Stimulated activated CD8-positive, alpha-beta memory T cell treated with anti-CD3 and anti-CD28 coated beads, Interleukin-7, amount 100 ng/mL, for 48 hours (primary cell): Measurements from ENCODE around the gene LCN15.
"Not testable (repeated sequence)": the region's sequence is repeated elsewhere in the genome, so short reads cannot be mapped to it uniquely, and the experiment has no call there.

ENCODE experiments used
- DNase-seq, 2 donors: peaks; one replicate each; pipeline ENCODE4 v3.0.0-alpha.2; 2020; ENCODE audit warnings: low read depth in 1 of 2; ENCODE audit errors: extremely low read depth in 1 of 2

LCN15 gene

GRCh38 chr9:136756134-136756438, 8.2 kb downstream of the LCN15 start:
- no peak for DNase-seq

- DNase-seq: not testable (repeated sequence)
Measured at GRCh38 chr9:136755302-136756133, 8.8 kb downstream of the LCN15 start.

GRCh38 chr9:136754626-136755301, 9.6 kb downstream of the LCN15 start:
- DNase-seq: no peak

GRCh38 chr9:136754059-136754572, 10.2 kb downstream of the LCN15 start:
- DNase-seq: no peak

DNA sequence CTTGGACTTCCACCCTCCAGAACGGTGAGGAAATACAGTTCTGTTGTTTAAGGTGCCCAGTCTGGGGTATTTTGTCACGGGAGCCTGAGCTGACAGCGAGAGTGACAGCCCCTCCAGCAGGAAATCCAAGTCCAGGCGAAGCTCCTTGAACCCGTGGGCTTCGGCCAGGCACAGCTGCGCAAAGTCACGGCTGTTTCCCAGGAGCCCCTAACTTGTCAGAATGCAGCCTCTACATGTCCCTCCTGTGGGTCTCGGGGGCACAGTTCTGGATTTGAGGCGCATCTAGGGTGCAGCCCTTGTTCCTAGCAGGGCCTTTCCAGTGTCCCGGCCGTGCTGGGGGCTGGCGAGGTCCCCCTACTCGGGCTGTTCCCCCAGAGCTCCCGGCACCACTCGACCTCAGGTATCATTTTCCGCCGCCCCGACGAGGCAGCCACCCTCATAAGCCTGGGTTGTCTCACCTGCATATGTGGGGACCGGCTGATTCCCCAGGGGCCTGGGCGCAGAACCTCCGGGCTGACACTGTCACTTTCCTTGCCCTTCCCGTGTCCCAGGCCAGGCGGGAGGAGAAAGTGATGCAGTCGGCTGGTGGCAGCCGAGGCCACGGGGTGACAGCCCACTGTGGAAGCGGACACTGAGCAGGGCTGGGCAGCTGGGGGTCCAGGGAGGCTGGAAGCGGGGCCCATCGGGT, 10.8 kb downstream of the LCN15 start:
- no peak for DNase-seq

GRCh38 chr9:136751814-136752213, 12.5 kb downstream of the LCN15 start:
- no peak for DNase-seq

DNA sequence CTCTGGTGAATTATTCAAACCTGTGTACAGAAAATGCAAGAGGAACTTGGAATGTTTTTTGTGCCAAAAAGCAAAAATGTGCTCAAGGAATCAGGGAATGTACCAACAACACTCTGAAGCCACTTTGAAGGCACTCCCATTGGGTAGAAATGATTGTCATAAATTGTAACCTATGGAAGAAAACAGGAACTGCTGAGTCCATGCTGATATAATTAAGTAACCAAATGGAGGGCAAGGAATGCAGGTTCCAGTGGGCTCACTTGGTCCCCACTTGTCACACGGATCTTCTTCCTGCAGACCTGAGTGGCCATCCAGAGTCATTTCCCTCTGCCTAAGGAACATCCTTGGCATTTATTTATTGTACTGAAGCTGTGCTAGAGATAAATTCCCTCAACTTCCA, 13.1 kb downstream of the LCN15 start:
- no peak for DNase-seq

GRCh38 chr9:136750526-136750925, 13.8 kb downstream of the LCN15 start:
- DNase-seq: no peak

DNA sequence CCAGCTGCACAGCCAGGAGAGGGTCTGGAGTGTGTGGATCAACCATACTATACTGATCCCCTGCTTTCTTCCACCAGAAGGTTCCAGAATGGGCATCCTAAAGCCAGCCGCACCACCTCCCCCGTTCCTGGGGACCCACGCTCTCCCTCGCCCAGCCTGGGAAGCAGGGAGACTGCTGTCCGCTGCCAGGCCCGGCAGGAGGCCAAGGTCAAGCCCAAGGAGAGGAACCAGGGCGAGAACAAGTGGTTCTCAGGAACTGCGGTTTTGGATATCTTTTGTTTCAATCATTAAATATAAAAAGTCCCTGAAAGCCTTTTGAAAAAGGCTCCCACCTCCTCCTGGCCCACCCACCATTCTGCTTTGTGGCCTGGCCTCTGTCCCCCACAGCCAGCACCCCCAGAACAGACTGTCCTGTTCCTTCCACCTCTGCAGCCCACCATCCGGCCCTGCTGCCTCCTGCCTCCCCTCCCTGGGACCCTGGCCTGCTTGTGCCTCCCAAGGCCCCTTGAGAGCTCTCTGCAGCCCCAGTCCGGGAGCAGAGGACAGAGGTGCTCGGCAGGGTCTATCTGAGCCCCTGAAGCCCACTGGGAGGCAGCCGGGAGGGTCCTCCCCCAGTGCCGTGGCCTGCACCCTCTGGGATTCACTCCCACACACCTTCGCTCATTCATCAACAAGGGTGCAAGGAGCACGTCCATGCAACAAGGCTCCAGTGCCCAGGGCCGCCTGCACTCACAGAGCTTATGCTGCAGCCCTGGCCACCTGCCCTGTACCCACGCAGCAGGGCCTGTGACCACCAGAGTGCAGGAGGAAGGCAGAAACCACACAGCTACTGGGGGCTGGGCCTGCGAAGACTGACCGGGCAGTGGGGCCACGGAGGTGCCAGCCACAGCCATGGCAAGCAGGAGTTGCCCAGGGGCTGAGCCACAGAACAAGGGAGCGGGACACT, 15.4 kb downstream of the LCN15 start:
- DNase-seq: no peak

DNA sequence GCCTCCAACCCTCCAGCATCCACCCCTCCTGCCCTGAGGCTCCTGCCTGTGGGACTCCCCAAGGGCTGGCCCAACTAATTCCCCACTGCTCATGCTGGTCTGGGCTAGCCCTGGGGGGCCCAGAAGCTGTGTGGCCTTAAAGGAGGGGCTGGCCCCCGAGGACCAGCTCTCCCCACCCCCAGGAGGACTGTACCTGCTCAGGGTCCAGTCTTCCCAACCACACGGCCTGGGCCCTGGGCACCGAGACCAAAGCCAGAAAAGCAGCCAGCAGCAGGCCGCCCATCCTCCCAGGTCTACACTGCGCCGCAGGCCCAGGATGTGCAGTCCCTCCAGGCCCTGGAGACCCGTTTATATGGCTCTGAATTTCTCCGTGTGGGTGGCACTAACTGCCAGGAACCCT, 16.1 kb downstream of the LCN15 start, which contains the start of gene LCN6:
TSS of gene LCN6 (minus strand) at position 325 of the 400 bp plus-strand sequence. CDS start at position 283, 42 bp downstream.
- no peak for DNase-seq

DNA sequence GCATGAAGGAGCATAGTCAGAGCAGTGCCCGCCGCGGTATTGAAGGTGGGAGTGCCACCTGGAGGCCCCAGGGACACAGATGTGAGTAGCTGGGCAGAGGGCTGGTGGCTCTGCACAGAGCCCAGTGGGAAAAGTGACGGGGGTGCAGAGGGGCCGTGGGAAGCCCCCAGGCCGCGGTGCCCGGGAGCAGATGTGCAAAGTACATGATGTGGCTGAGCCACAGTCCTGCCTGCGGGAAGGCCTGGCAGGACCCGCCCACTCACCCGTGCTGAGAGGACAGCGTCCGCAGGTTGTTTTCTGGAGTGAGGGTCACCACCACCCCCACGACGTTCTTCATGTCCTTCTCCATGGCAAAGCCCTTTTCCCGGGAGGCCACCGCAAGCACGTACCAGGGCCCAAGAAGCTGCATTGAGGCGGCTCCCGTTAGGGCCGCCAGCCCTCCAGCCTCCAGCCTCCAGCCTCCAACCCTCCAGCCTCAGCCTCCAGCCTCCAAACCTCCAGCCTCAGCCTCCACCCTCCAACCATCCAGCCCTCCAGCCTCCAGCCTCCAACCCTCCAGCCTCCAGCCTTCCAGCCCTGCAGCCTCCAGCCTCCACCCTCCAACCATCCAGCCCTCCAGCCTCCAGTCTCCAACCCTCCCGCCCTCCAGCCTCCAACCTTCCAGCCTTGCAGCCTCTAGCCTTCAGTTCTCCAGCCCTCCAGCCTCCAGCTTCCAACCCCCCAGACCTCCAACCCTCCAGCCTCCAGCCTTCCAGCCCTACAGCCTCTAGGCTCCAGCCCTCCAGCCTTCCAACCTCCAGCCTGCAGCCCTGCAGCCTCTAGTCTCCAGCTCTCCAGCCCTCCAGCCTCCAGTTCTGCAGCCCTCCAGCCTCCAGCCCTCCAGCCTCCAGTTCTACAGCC, 16.9 kb downstream of the LCN15 start:
- no peak for DNase-seq

DNA sequence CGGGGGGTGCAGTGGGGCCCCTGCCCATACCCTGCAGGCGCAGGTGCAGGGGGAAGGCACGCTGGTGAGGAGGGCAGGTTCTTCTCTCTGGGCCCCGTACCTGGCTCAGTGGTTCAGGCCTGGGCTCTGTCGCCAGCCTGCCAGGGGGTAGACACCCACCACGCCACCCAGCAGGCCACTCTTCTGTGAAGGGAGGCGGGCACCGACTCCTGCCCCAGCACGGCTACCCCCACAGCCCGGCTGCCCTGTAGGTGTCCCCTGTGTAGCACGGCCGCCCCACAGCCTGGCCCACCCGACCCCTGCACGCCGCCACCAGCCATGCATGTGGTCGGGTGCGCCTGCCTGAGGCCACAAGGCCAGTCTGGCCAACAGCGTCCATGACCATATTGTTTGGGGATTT, 17.7 kb downstream of the LCN15 start:
- DNase-seq: no peak

DNA sequence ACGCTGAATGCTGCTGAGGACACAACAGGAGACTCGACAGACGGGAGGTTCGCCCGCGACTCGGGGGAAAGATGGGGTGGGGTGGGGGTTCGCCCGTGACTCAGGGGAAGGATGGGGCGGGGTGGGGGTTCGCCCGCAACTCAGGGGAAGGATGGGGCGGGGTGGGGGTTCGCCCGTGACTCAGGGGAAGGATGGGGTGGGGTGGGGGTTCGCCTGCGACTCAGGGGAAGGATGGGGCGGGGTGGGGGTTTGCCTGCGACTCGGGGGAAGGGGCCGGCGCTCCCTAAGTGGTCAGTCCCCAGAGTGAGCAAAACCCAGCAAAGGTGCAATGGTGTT, 18.2 kb downstream of the LCN15 start:
- DNase-seq: no peak

DNA sequence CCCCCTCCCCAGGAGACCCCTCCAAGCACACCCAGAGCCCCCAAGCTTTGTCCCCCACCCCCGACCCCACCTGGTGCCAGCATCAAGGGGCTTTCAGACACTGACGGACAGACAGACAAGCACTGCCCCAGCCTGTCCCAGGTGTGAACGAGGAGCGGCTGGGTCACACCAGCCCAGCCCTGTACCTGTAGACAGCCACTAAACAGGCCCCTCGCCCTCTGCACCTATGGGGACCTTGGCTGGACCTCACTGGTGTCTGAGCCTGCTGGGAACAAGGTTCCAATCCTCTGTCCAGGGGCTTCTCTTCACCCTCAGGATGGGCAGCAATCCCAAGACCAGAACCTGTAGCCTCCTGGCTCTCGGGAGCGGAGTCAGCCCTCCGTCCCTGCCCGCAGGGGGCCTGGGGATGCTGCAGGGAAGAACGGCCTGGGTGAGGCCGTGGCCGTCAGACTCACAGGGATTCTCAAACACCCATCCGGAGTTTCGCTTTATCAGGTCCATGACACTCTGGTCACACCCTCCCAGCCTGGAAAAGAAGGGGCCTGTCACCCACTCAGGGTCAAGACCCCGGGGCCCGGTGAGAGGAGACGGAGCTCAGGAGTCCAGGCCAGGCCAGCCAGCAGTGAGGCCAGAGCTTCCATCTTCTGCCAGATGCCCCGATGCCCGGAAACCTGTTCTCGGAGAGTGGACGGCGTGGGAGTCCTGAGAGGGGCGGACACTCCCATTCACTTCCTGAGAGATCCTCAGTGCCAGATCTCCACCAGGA, 18.7 kb downstream of the LCN15 start:
- DNase-seq: no peak

GRCh38 chr9:136744773-136745172, 19.5 kb downstream of the LCN15 start:
- DNase-seq: no peak

- DNase-seq: no peak
Measured at GRCh38 chr9:136743639-136744211, 20.6 kb downstream of the LCN15 start.

DNA sequence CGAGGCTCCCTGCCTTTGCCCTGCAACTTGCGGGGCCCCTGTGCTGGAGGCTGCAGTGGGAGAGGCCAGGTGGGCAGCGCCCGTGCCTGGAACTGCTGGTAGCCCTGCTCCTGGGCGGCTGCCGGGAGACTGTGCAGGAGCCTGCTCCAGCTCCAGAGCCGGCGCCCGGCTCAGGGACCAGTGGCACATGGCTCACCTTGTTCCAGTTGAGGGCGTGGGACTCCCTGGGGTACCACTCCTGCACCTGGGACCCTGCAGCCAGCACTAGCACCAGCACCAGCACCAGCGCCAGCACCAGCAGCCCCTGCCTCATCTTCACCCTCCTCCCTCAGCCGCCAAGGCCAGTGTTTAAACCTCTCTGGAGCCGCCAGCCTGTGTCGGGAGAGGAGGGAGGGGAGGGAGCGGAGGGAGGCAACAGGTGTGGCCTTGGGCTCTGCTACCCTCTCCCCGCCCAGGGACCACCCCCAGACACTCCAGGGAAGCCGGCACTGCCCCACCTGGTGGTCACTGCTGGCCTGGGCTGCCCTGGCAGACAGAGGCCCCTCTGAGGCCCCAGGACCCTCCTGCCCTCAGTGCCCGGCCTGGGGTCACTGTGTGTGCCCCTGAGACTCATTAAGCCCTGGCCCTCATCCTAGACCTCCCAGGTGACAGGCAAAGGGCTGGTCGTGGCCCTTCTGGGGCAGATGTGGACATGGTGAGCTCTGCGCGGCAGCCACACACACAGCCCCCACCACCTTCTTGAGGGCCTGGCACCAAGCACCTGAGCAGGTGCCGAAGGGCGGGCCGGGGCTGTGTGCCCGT, 21.5 kb downstream of the LCN15 start, which contains the start of gene LCN10:
TSS of gene LCN10 (minus strand) at position 350 of the 801 bp plus-strand sequence. CDS start at position 313, 37 bp downstream.
- no peak for DNase-seq
